Natural killer cell treated with Interleukin-12 subunit alpha and Interleukin-12 subunit beta and Interleukin-15 and Interleukin-18, amount 100 ng/mL, for 72 hours (primary cell): ENCODE data around the gene TRPM2. TPM values are rescaled to one million over a fixed set of nuclear protein-coding genes. Genes with fewer than 3 reads are reported as not detected.
A peak's percentile ranks its signal among the peaks of the same experiment; 100 is the strongest.
"Not testable (repeated sequence)": the region's sequence is repeated elsewhere in the genome, so short reads cannot be mapped to it uniquely, and the experiment has no call there.

Experiments used
- ATAC-seq, 2 donors: fragments of 150-1000 bp; cut with Tn5 transposase in 1 of 2; sonication (Bioruptor Pico), chemical (Tn5 transposase) in 1 of 2; 2 replicates each; pipeline ENCODE4 v1.10.0; 2021
- DNase-seq: peaks from one replicate; pipeline ENCODE4 v3.0.0; 2022; ENCODE audit warnings: low spot score
- H3K27ac Mint-ChIP-seq, 2 donors: 1 replicate in 1 of 2; 2 replicates in 1 of 2; pipeline ENCODE4 v1.8.0; 2022; ENCODE audit warnings: mixed read lengths in 2 of 2, mild to moderate bottlenecking in 1 of 2, moderate library complexity in 1 of 2
- H3K27me3 Mint-ChIP-seq, 2 donors: 1 replicate in 1 of 2; 2 replicates in 1 of 2; pipeline ENCODE4 v1.8.0; 2022; ENCODE audit warnings: mixed read lengths in 2 of 2
- H3K36me3 Mint-ChIP-seq: one replicate; pipeline ENCODE4 v1.8.0; 2022; ENCODE audit warnings: mixed read lengths
- H3K4me1 Mint-ChIP-seq, 2 donors: 1 replicate in 1 of 2; 2 replicates in 1 of 2; pipeline ENCODE4 v1.8.0; 2022; ENCODE audit warnings: low read depth in 2 of 2, mixed read lengths in 2 of 2, mild to moderate bottlenecking in 1 of 2
- H3K4me3 Mint-ChIP-seq: one replicate; pipeline ENCODE4 v1.8.0; 2022; ENCODE audit warnings: mixed read lengths
- H3K9me3 Mint-ChIP-seq: 2 replicates; pipeline ENCODE4 v1.8.0; 2022; ENCODE audit warnings: mixed read lengths
- total RNA-seq, 2 donors: library from RNA; stranded (reverse); gene quantifications; one replicate each; pipeline ENCODE4 v1.2.3, GENCODE V29; 2022

The TRPM2 gene
- total RNA-seq, 2 donors from 2014 or later, result 14.7 to 15.8 TPM

GRCh38 chr21:44335266-44336059 is 18.0 kb upstream of the TRPM2 start:
- no peak for ATAC-seq
- H3K27ac Mint-ChIP-seq, result no peak overlapping the region
- H3K27me3 Mint-ChIP-seq, result no peaks in the 10 kb centered on the region

GRCh38 chr21:44337449-44337848 is 16.0 kb upstream of the TRPM2 start:
- Mint-ChIP-seq H3K9me3 (no peaks in the 10 kb centered on the region), H3K27me3 (no peaks in the 10 kb centered on the region), H3K4me3 (peak overlapping the region; percentile 65), H3K27ac (peak overlapping the region; percentile 55 to 64), H3K4me1 (peaks cover 16 to 27% of the 10 kb centered on the region in 2 donors), H3K36me3 (no peaks in the 10 kb centered on the region)
- ATAC-seq (no peak), DNase-seq (no peak)

More at GRCh38 chr21:44335266-44336059, 18.0 kb upstream of the TRPM2 start:
- Mint-ChIP-seq H3K9me3 (no peaks in the 10 kb centered on the region), H3K4me1 (peaks cover 13 to 20% of the 10 kb centered on the region in 2 donors), H3K4me3 (no peak overlapping the region), H3K36me3 (no peaks in the 10 kb centered on the region)
- DNase-seq, result no peak

GRCh38 chr21:44337941-44338895 is 15.2 kb upstream of the TRPM2 start:
- H3K27ac Mint-ChIP-seq, result peak overlapping the region; percentile 55 to 64
- no peaks in the 10 kb centered on the region for H3K36me3 Mint-ChIP-seq
- no peak for DNase-seq
- peak in 1 of 2 donors; percentile 0 for ATAC-seq
- no peaks in the 10 kb centered on the region for H3K27me3 Mint-ChIP-seq
- no peaks in the 10 kb centered on the region for H3K9me3 Mint-ChIP-seq
- peak overlapping the region; percentile 65 for H3K4me3 Mint-ChIP-seq
- peaks cover 16 to 27% of the 10 kb centered on the region in 2 donors for H3K4me1 Mint-ChIP-seq

GRCh38 chr21:44338971-44339910 is 14.2 kb upstream of the TRPM2 start, which contains the start of gene CFAP410:
Gene CFAP410, minus strand, starts transcription at chr21:44339390. Its CDS starts 196 bp downstream, at chr21:44339194.
- H3K4me1 Mint-ChIP-seq, result peaks cover 23 to 27% of the 10 kb centered on the region in 2 donors
- H3K4me3 Mint-ChIP-seq, result peak within 1 kb of the TSS; percentile 96
- peak; percentile 97 for DNase-seq
- H3K36me3 Mint-ChIP-seq, result no peaks in the 10 kb centered on the region
- no peaks in the 10 kb centered on the region for H3K9me3 Mint-ChIP-seq
- H3K27ac Mint-ChIP-seq, result peak within 1 kb of the TSS; percentile 98 to 99
- no peaks in the 10 kb centered on the region for H3K27me3 Mint-ChIP-seq
- peak; percentile 95 to 96 for ATAC-seq

GRCh38 chr21:44341726-44342458 is 11.5 kb upstream of the TRPM2 start:
- not testable (repeated sequence) for H3K9me3 Mint-ChIP-seq, H3K4me3 Mint-ChIP-seq, DNase-seq, ATAC-seq, H3K36me3 Mint-ChIP-seq, H3K27me3 Mint-ChIP-seq
- Mint-ChIP-seq H3K27ac (peak overlapping the region in 1 of 2 donors; percentile 99), H3K4me1 (peaks cover 22 to 23% of the 10 kb centered on the region in 2 donors)

- H3K4me1 Mint-ChIP-seq, result peaks cover 18 to 23% of the 10 kb centered on the region in 2 donors
- H3K4me3 Mint-ChIP-seq, H3K27me3 Mint-ChIP-seq: not testable (repeated sequence)
These were observed 10.4 kb upstream of the TRPM2 start for GRCh38 chr21:44342981-44343380.

GRCh38 chr21:44344541-44345183 is 8.8 kb upstream of the TRPM2 start:
- Mint-ChIP-seq H3K4me1 (peaks cover 13 to 18% of the 10 kb centered on the region in 2 donors), H3K27me3 (peaks cover 0 to 2% of the 10 kb centered on the region in 2 donors), H3K36me3 (no peaks in the 10 kb centered on the region), H3K27ac (no peak overlapping the region), H3K9me3 (no peaks in the 10 kb centered on the region), H3K4me3 (no peak overlapping the region)
- DNase-seq, result no peak
- peak in 1 of 2 donors; percentile 21 for ATAC-seq

More at GRCh38 chr21:44342981-44343380, 10.4 kb upstream of the TRPM2 start:
- DNase-seq, ATAC-seq, H3K9me3 Mint-ChIP-seq, H3K36me3 Mint-ChIP-seq: not testable (repeated sequence)
- H3K27ac Mint-ChIP-seq, result peak overlapping the region in 1 of 2 donors; percentile 15

- DNase-seq, result no peak
- no peak for ATAC-seq
- no peak overlapping the region for H3K27ac Mint-ChIP-seq
- no peak overlapping the region for H3K4me3 Mint-ChIP-seq
- peaks cover 0 to 2% of the 10 kb centered on the region in 2 donors for H3K27me3 Mint-ChIP-seq
- H3K36me3 Mint-ChIP-seq, result no peaks in the 10 kb centered on the region
- H3K9me3 Mint-ChIP-seq, result no peaks in the 10 kb centered on the region
- H3K4me1 Mint-ChIP-seq, result peaks cover 6 to 10% of the 10 kb centered on the region in 2 donors
These were observed 7.9 kb upstream of the TRPM2 start for GRCh38 chr21:44345495-44345894.

- Mint-ChIP-seq H3K36me3 (no peaks in the 10 kb centered on the region), H3K27me3 (peaks cover 0 to 2% of the 10 kb centered on the region in 2 donors), H3K4me1 (peaks cover 12 to 19% of the 10 kb centered on the region in 2 donors), H3K27ac (no peak overlapping the region), H3K9me3 (no peaks in the 10 kb centered on the region), H3K4me3 (no peak overlapping the region)
- DNase-seq, result no peak
- ATAC-seq, result no peak
These were observed 5.4 kb upstream of the TRPM2 start for GRCh38 chr21:44347911-44348451.

- Mint-ChIP-seq H3K4me1 (peaks cover 21 to 22% of the 10 kb centered on the region in 2 donors), H3K4me3 (no peak overlapping the region), H3K36me3 (no peaks in the 10 kb centered on the region), H3K9me3 (no peaks in the 10 kb centered on the region), H3K27ac (no peak overlapping the region), H3K27me3 (peaks cover 0 to 2% of the 10 kb centered on the region in 2 donors)
- ATAC-seq (no peak), DNase-seq (no peak)
These were observed 4.6 kb upstream of the TRPM2 start for GRCh38 chr21:44348861-44349260.

GRCh38 chr21:44349416-44349846 is 4.0 kb upstream of the TRPM2 start:
- Mint-ChIP-seq H3K4me3 (no peak overlapping the region), H3K4me1 (peaks cover 27% of the 10 kb centered on the region in 2 donors), H3K27me3 (peaks cover 0 to 2% of the 10 kb centered on the region in 2 donors), H3K36me3 (no peaks in the 10 kb centered on the region), H3K9me3 (no peaks in the 10 kb centered on the region), H3K27ac (no peak overlapping the region)
- DNase-seq (no peak), ATAC-seq (no peak)
